OCI-LY1 (cell line): ENCODE results near the gene TLDC2.

Experiments
- H2AFZ ChIP-seq: fragments of 200-600 bp; sonication (generic), shearing (Covaris generic); 2 replicates; pipeline ENCODE4 v1.6.0; 2014; ENCODE audit warnings: antibody characterized with exemption, mild to moderate bottlenecking, low read length
- H3F3A ChIP-seq: fragments of 200-600 bp; sonication (generic), shearing (Covaris generic); 2 replicates; pipeline ENCODE4 v1.6.0; 2014; ENCODE audit warnings: mild to moderate bottlenecking, antibody characterized with exemption, low read length, moderate library complexity; ENCODE audit not compliant: insufficient read depth
- H3K27ac ChIP-seq: fragments of 200-600 bp; sonication (generic); 2 replicates; pipeline ENCODE4 v1.5.1; 2014; ENCODE audit warnings: low read length, mixed run types, mild to moderate bottlenecking, low read depth; ENCODE audit not compliant: poor library complexity, severe bottlenecking
- H3K27me3 ChIP-seq: fragments of 200-600 bp; sonication (generic); 2 replicates; pipeline ENCODE4 v1.6.0; 2014; ENCODE audit warnings: antibody characterized with exemption, mild to moderate bottlenecking, low read length, moderate library complexity; ENCODE audit not compliant: insufficient read depth
- H3K36me3 ChIP-seq: fragments of 200-600 bp; sonication (generic); 2 replicates; pipeline ENCODE4 v1.6.1; 2014; ENCODE audit warnings: mild to moderate bottlenecking, antibody characterized with exemption, low read length, moderate library complexity, mixed read lengths; ENCODE audit not compliant: insufficient read depth
- H3K4me1 ChIP-seq: fragments of 200-600 bp; sonication (generic); 2 replicates; pipeline ENCODE4 v1.5.1; 2014; ENCODE audit warnings: mild to moderate bottlenecking, low read length, moderate library complexity; ENCODE audit not compliant: insufficient read depth, severe bottlenecking
- H3K4me2 ChIP-seq: fragments of 200-600 bp; sonication (generic), shearing (Covaris generic); 2 replicates; pipeline ENCODE4 v1.6.1; 2014; ENCODE audit warnings: low read length
- H3K4me3 ChIP-seq: fragments of 200-600 bp; sonication (generic); 2 replicates; pipeline ENCODE4 v1.5.1; 2014; ENCODE audit warnings: low read length, low read depth, mild to moderate bottlenecking, mixed read lengths; ENCODE audit not compliant: poor library complexity, severe bottlenecking
- H3K79me2 ChIP-seq: fragments of 200-600 bp; shearing (Covaris generic); 2 replicates; pipeline ENCODE4 v1.6.1; 2016; ENCODE audit warnings: mixed run types, low read length, mixed read lengths; ENCODE audit not compliant: insufficient read depth
- H3K9ac ChIP-seq: fragments of 200-600 bp; sonication (generic), shearing (Covaris generic); 2 replicates; pipeline ENCODE4 v1.6.1; 2014; ENCODE audit warnings: mild to moderate bottlenecking, low read length, mixed read lengths
- H3K9me2 ChIP-seq: fragments of 200-600 bp; sonication (generic), shearing (Covaris generic); 2 replicates; pipeline ENCODE4 v1.6.1; 2014; ENCODE audit warnings: low read depth, mild to moderate bottlenecking, low read length, mixed read lengths
- H3K9me3 ChIP-seq: fragments of 200-600 bp; shearing (Covaris generic); 2 replicates; pipeline ENCODE4 v1.6.1; 2014; ENCODE audit warnings: low read length, mixed read lengths
- H4K20me1 ChIP-seq: fragments of 200-600 bp; sonication (generic), shearing (Covaris generic); 2 replicates; pipeline ENCODE4 v1.6.0; 2016; ENCODE audit warnings: mild to moderate bottlenecking, low read length; ENCODE audit not compliant: insufficient read depth
- EZH2 ChIP-seq: fragments of 200-600 bp; sonication (generic), shearing (Covaris generic); IDR thresholded peaks from 2 replicates; pipeline ENCODE4 v1.8.0; 2017; ENCODE audit warnings: borderline replicate concordance, mixed run types, mild to moderate bottlenecking, antibody characterized with exemption, low read length, moderate library complexity, mixed read lengths
- TF ChIP-seq, protein P1 (sequence below): fragments of 200-600 bp; sonication (generic), shearing (Covaris generic); IDR thresholded peaks from 2 replicates; pipeline ENCODE4 v1.5.1; 2017; ENCODE audit warnings: mild to moderate bottlenecking, antibody characterized with exemption, low read length, moderate library complexity, mixed read lengths

Gene TLDC2

GRCh38 chr20:36887752-36888090 lies 11.8 kb downstream of the TLDC2 start:
- peaks cover 9% of the 10 kb centered on the region for H3K4me1 ChIP-seq
- H3K4me3 ChIP-seq = no peak overlapping the region
- H4K20me1 ChIP-seq = no peaks in the 10 kb centered on the region
- H3K79me2 ChIP-seq = no peaks in the 10 kb centered on the region
- no peak overlapping the region for H2AFZ ChIP-seq
- no peaks in the 10 kb centered on the region for H3K9me3 ChIP-seq
- TF ChIP-seq, protein P1, sequence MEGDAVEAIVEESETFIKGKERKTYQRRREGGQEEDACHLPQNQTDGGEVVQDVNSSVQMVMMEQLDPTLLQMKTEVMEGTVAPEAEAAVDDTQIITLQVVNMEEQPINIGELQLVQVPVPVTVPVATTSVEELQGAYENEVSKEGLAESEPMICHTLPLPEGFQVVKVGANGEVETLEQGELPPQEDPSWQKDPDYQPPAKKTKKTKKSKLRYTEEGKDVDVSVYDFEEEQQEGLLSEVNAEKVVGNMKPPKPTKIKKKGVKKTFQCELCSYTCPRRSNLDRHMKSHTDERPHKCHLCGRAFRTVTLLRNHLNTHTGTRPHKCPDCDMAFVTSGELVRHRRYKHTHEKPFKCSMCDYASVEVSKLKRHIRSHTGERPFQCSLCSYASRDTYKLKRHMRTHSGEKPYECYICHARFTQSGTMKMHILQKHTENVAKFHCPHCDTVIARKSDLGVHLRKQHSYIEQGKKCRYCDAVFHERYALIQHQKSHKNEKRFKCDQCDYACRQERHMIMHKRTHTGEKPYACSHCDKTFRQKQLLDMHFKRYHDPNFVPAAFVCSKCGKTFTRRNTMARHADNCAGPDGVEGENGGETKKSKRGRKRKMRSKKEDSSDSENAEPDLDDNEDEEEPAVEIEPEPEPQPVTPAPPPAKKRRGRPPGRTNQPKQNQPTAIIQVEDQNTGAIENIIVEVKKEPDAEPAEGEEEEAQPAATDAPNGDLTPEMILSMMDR = no peak
- no peak for TF ChIP-seq EZH2
- H3K9ac ChIP-seq = no peak overlapping the region
- no peaks in the 10 kb centered on the region for H3K9me2 ChIP-seq
- no peaks in the 10 kb centered on the region for H3K27me3 ChIP-seq
- H3K4me2 ChIP-seq = no peak overlapping the region
- H3K36me3 ChIP-seq = no peaks in the 10 kb centered on the region; the same call in 1 of the 2 replicates
- no peaks in the 10 kb centered on the region for H3F3A ChIP-seq
- H3K27ac ChIP-seq = no peak overlapping the region

DNA sequence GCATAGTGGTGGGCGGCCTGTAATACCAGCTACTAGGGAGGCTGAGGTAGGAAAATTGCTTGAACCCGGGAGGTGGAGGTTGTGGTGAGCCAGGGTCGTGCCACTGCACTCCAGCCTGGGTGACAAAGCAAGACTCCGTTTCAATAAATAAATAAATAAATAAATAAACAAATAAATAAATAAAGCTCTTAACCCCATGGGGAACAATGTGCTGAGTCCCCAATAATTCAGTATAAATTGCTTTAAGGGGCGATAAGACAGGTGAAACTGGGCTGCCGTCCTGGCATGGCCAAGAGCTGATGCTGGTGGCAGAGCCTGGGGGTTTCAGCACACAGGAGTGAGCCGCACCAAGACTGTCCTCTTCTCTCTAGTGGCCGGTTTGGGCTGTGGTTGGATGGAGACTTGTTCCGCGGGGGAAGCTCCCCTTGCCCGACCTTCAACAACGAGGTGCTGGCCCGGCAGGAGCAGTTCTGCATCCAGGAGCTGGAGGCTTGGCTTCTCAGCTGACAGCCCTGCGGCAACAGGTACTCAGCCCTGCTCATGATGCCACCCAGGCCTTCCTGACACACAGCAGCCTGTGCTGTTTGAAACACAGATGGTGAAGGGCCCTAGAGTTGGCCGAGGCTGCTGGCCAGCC lies 13.1 kb downstream of the TLDC2 start:
- H3K4me2 ChIP-seq = no peak overlapping the region
- TF ChIP-seq, protein P1 = no peak
- TF ChIP-seq EZH2 = no peak
- H3K9me3 ChIP-seq = no peaks in the 10 kb centered on the region
- no peaks in the 10 kb centered on the region; the same call in 1 of the 2 replicates for H3K36me3 ChIP-seq
- peaks cover 9% of the 10 kb centered on the region for H3K4me1 ChIP-seq
- no peaks in the 10 kb centered on the region for H3K9me2 ChIP-seq
- no peak overlapping the region for H3K4me3 ChIP-seq
- H3K9ac ChIP-seq = no peak overlapping the region
- no peaks in the 10 kb centered on the region for H4K20me1 ChIP-seq
- H3K79me2 ChIP-seq = no peaks in the 10 kb centered on the region
- H2AFZ ChIP-seq = no peak overlapping the region
- H3K27me3 ChIP-seq = no peaks in the 10 kb centered on the region
- H3K27ac ChIP-seq = no peak overlapping the region
- no peaks in the 10 kb centered on the region for H3F3A ChIP-seq

- Histone ChIP-seq H3K4me3 (no peak overlapping the region), H3K9me3 (no peaks in the 10 kb centered on the region), H3K4me2 (no peak overlapping the region), H3K27me3 (no peaks in the 10 kb centered on the region), H3K27ac (no peak overlapping the region), H3K9me2 (no peaks in the 10 kb centered on the region), H3K79me2 (no peaks in the 10 kb centered on the region), H3F3A (no peaks in the 10 kb centered on the region), H3K9ac (no peak overlapping the region), H3K36me3 (no peaks in the 10 kb centered on the region; the same call in 1 of the 2 replicates), H3K4me1 (peaks cover 9% of the 10 kb centered on the region), H2AFZ (no peak overlapping the region), H4K20me1 (no peaks in the 10 kb centered on the region)
- TF ChIP-seq, protein P1 = no peak
- TF ChIP-seq EZH2 = no peak
Observed at GRCh38 chr20:36890586-36890985, 14.6 kb downstream of the TLDC2 start.
